ENCODE results near the gene ADGRG4. TPM values are rescaled to one million over a fixed set of nuclear protein-coding genes. Genes with fewer than 3 reads are reported as not detected.
"Not testable (repeated sequence)": the region's sequence is repeated elsewhere in the genome, so short reads cannot be mapped to it uniquely, and the experiment has no call there.

Gene ADGRG4
- total RNA-seq, 4 donors from 2014 or later, result not detected

- Histone ChIP-seq H3K9me3 (no peaks in the 10 kb centered on the region), H3K27me3 (no peaks in the 10 kb centered on the region), H3K27ac (no peak overlapping the region), H3K4me1 (no peaks in the 10 kb centered on the region), H3K36me3 (no peaks in the 10 kb centered on the region), H3K4me3 (no peak overlapping the region)
- no peak for DNase-seq (ENCODE audit: low spot score in 2 of 2)
- WGBS, result 64% methylated on average over 2 of the region's 2 CpGs
- TF ChIP-seq POLR2A (IDR thresholded peaks at IDR 0.05) (no peak), POLR2AphosphoS5 (IDR thresholded peaks at IDR 0.05) (no peak), EP300 (IDR thresholded peaks at IDR 0.05) (no peak), CTCF (IDR thresholded peaks at IDR 0.05) (no peak)
Observed at GRCh38 chrX:136437774-136438173, 137.0 kb downstream of the ADGRG4 start.

GRCh38 chrX:136438192-136438591 is 137.4 kb downstream of the ADGRG4 start:
- no peaks in the 10 kb centered on the region for H3K4me1 ChIP-seq
- DNase-seq (ENCODE audit: low spot score in 2 of 2), result no peak
- no peaks in the 10 kb centered on the region for H3K9me3 ChIP-seq
- H3K27me3 ChIP-seq, result no peaks in the 10 kb centered on the region
- no peak overlapping the region for H3K4me3 ChIP-seq
- no peak overlapping the region for H3K27ac ChIP-seq
- WGBS, result 86% methylated on average over 3 of the region's 3 CpGs
- TF ChIP-seq CTCF (IDR thresholded peaks at IDR 0.05) (no peak), POLR2A (IDR thresholded peaks at IDR 0.05) (no peak), EP300 (IDR thresholded peaks at IDR 0.05) (no peak)
- H3K36me3 ChIP-seq, result no peaks in the 10 kb centered on the region

- not testable (repeated sequence) for H3K36me3 ChIP-seq; DNase-seq (ENCODE audit: low spot score in 2 of 2); H3K4me1 ChIP-seq; H3K27me3 ChIP-seq; H3K9me3 ChIP-seq; H3K4me3 ChIP-seq; H3K27ac ChIP-seq
- WGBS, result 94% methylated on average over 14 of the region's 18 CpGs
Observed at GRCh38 chrX:136445674-136446073, 144.9 kb downstream of the ADGRG4 start.

DNA sequence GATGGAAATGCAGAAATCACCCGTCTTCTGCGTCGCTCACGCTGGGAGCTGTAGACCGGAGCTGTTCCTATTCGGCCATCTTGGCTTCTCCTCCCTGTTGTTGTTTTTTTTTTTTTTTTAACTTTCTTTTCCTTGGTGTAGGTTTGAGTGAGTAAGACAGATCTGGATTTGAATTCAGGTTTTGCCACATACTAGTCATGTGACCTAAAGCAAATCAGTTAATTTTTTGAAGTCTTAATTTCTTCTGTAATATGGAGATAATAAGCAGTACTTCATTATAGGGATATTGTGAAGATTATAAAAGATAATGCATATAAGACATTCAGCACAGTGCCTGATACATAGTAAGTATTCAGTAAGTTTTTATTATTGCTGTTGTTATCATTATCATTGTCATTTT is 145.4 kb downstream of the ADGRG4 start:
- 97% methylated on average over 6 of the region's 6 CpGs for WGBS
- Histone ChIP-seq H3K4me1 (no peaks in the 10 kb centered on the region), H3K27ac (no peak overlapping the region), H3K9me3 (no peaks in the 10 kb centered on the region), H3K36me3 (no peaks in the 10 kb centered on the region), H3K27me3 (no peaks in the 10 kb centered on the region), H3K4me3 (no peak overlapping the region)
- no peak for DNase-seq (ENCODE audit: low spot score in 2 of 2)
- no peak for TF ChIP-seq POLR2A (IDR thresholded peaks at IDR 0.05)
- no peak for TF ChIP-seq EP300 (IDR thresholded peaks at IDR 0.05)
- no peak for TF ChIP-seq POLR2AphosphoS5 (IDR thresholded peaks at IDR 0.05)
- TF ChIP-seq CTCF (IDR thresholded peaks at IDR 0.05), result no peak

DNA sequence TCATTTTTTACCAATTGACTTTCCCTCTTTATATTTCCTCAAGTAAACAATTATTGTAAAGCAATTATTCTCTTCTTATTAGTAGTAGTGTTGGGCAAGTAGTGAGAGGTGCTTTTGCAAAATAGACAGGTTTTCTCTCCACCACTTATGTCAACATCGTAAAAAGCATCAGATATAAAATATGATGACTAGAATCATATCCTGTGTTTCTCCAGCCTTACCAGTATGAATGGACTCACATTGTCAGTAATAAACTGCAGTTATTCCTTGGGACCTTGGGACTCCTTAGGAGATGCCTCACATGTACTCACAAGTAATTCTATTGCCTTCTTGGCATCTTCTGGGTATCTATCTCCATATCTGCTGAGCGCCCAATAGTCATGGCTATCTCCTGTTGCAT is 146.5 kb downstream of the ADGRG4 start:
- no peak for TF ChIP-seq EP300 (IDR thresholded peaks at IDR 0.05)
- TF ChIP-seq POLR2A (IDR thresholded peaks at IDR 0.05), result no peak
- no peak for TF ChIP-seq CTCF (IDR thresholded peaks at IDR 0.05)
- no peak for TF ChIP-seq POLR2AphosphoS5 (IDR thresholded peaks at IDR 0.05)
- Histone ChIP-seq H3K27me3 (no peaks in the 10 kb centered on the region), H3K4me3 (no peak overlapping the region), H3K9me3 (no peaks in the 10 kb centered on the region), H3K4me1 (no peaks in the 10 kb centered on the region), H3K27ac (no peak overlapping the region), H3K36me3 (no peaks in the 10 kb centered on the region)
- DNase-seq (ENCODE audit: low spot score in 2 of 2), result no peak
- WGBS, result 84% methylated on average over 2 of the region's 2 CpGs

GRCh38 chrX:136447968-136448367 is 147.2 kb downstream of the ADGRG4 start:
- Histone ChIP-seq H3K9me3 (no peaks in the 10 kb centered on the region), H3K36me3 (no peaks in the 10 kb centered on the region), H3K27me3 (no peaks in the 10 kb centered on the region), H3K27ac (no peak overlapping the region), H3K4me1 (no peaks in the 10 kb centered on the region), H3K4me3 (no peak overlapping the region)
- DNase-seq (ENCODE audit: low spot score in 2 of 2), result no peak
- no peak for TF ChIP-seq POLR2A (IDR thresholded peaks at IDR 0.05)
- TF ChIP-seq EP300 (IDR thresholded peaks at IDR 0.05), result no peak
- TF ChIP-seq CTCF (IDR thresholded peaks at IDR 0.05), result no peak
- TF ChIP-seq POLR2AphosphoS5 (IDR thresholded peaks at IDR 0.05), result no peak

All from suprapubic skin (tissue), 4 donors.